IMR-90 (cell line): ENCODE measurements around the gene MTHFD2L. TPM values are rescaled to one million over a fixed set of nuclear protein-coding genes. Genes with fewer than 3 reads are reported as not detected.

Source experiments
- ATAC-seq: fragments of 200-7000 bp; cut with Tn5 transposase; 2 replicates; pipeline ENCODE4 v1.9.1; 2020; ENCODE audit warnings: low read depth, mild to moderate bottlenecking, moderate library complexity
- BruUV-seq: library from RNA; stranded (reverse); fragments of 400-500 nt; replicated peaks from 2 replicates; lab custom pipeline; 2021; lab: Mats Ljungman, UMichigan
- CTCF ChIA-PET: fragments of 300-600 bp; formaldehyde crosslinking; extraction: SDS; loops from one replicate; lab custom pipeline; 2021; ENCODE audit warnings: antibody characterized with exemption; lab: Yijun Ruan, JAX
- POLR2A ChIA-PET: fragments of 300-600 bp; sonication (Branson Sonifier 250); formaldehyde crosslinking; loops from one replicate; lab custom pipeline; 2022; ENCODE audit warnings: antibody characterized with exemption; ENCODE audit not compliant: unreplicated experiment; lab: Charles Lee
- DNase-seq: peaks from one replicate; pipeline ENCODE4 v3.0.0; 2013
- H2AFZ ChIP-seq: replicated peaks from 2 replicates; pipeline ENCODE3; 2013; ENCODE audit warnings: low read length, mild to moderate bottlenecking; ENCODE audit not compliant: poor library complexity
- H2AK5ac ChIP-seq: 2 replicates; pipeline ENCODE4 v1.6.1; 2013; ENCODE audit warnings: low read depth, low read length, inconsistent platforms
- H2AK9ac ChIP-seq: replicated peaks from 2 replicates; pipeline ENCODE3; 2013; ENCODE audit warnings: mild to moderate bottlenecking, low read depth, low read length, moderate library complexity; ENCODE audit not compliant: poor library complexity
- H2BK120ac ChIP-seq: 2 replicates; pipeline ENCODE4 v1.6.1; 2013; ENCODE audit warnings: low read depth, low read length, inconsistent platforms
- H2BK15ac ChIP-seq: 3 replicates; pipeline ENCODE4 v1.6.1; 2013; ENCODE audit warnings: low read depth, low read length, inconsistent platforms
- H2BK20ac ChIP-seq: 2 replicates; pipeline ENCODE4 v1.6.1; 2013; ENCODE audit warnings: low read depth, mild to moderate bottlenecking, inconsistent platforms, low read length, moderate library complexity
- H2BK5ac ChIP-seq: 2 replicates; pipeline ENCODE4 v1.6.1; 2013; ENCODE audit warnings: mild to moderate bottlenecking, low read depth, low read length, inconsistent platforms; ENCODE audit not compliant: poor library complexity, severe bottlenecking
- H3K14ac ChIP-seq: replicated peaks from 2 replicates; pipeline ENCODE4 v1.6.1; 2013; ENCODE audit warnings: low read depth, low read length, inconsistent platforms
- H3K18ac ChIP-seq: 2 replicates; pipeline ENCODE4 v1.6.1; 2013; ENCODE audit warnings: low read depth, low read length, control low read depth
- H3K23ac ChIP-seq: 2 replicates; pipeline ENCODE4 v1.6.1; 2013; ENCODE audit warnings: low read depth, low read length, inconsistent platforms
- H3K27ac ChIP-seq: 2 replicates; pipeline ENCODE4 v1.5.1; 2013; ENCODE audit warnings: mild to moderate bottlenecking, control low read depth, low read length; ENCODE audit not compliant: insufficient read depth
- H3K27me3 ChIP-seq: 2 replicates; pipeline ENCODE4 v1.6.1; 2013; ENCODE audit warnings: low read length; ENCODE audit not compliant: control insufficient read depth, insufficient read depth
- H3K36me3 ChIP-seq: 2 replicates; pipeline ENCODE4 v1.6.1; 2013; ENCODE audit warnings: low read length, mixed read lengths; ENCODE audit not compliant: control insufficient read depth, insufficient read depth
- H3K4ac ChIP-seq: 2 replicates; pipeline ENCODE4 v1.6.1; 2013; ENCODE audit warnings: low read depth, low read length, inconsistent platforms
- H3K4me1 ChIP-seq: 2 replicates; pipeline ENCODE4 v1.6.1; 2013; ENCODE audit warnings: low read length, mixed read lengths; ENCODE audit not compliant: control insufficient read depth, insufficient read depth
- H3K4me2 ChIP-seq: 2 replicates; pipeline ENCODE4 v1.6.1; 2013; ENCODE audit warnings: low read depth, mild to moderate bottlenecking, control low read depth, low read length, moderate library complexity
- H3K4me3 ChIP-seq: 2 replicates; pipeline ENCODE4 v1.5.1; 2013; ENCODE audit warnings: low read depth, mild to moderate bottlenecking, control low read depth, low read length, moderate library complexity; ENCODE audit not compliant: insufficient read depth
- H3K56ac ChIP-seq: 2 replicates; pipeline ENCODE4 v1.6.1; 2013; ENCODE audit warnings: low read length, inconsistent platforms; ENCODE audit not compliant: insufficient read depth; ENCODE audit errors: extremely low read depth
- H3K79me1 ChIP-seq, 2 experiments: 2 replicates each; pipeline ENCODE4 v1.6.1; 2013; ENCODE audit warnings: low read length in 2 of 2, inconsistent platforms in 1 of 2, low read depth in 1 of 2
- H3K9ac ChIP-seq: 2 replicates; pipeline ENCODE4 v1.6.1; 2013; ENCODE audit warnings: low read depth, low read length, control low read depth
- H3K9me1 ChIP-seq: 2 replicates; pipeline ENCODE4 v1.6.1; 2013; ENCODE audit warnings: low read length, inconsistent platforms; ENCODE audit not compliant: insufficient read depth
- H3K9me3 ChIP-seq: 2 replicates; pipeline ENCODE4 v1.6.1; 2013; ENCODE audit warnings: low read length; ENCODE audit not compliant: control insufficient read depth, insufficient read depth
- H4K20me1 ChIP-seq: 2 replicates; pipeline ENCODE4 v1.6.1; 2013; ENCODE audit warnings: low read length, inconsistent platforms; ENCODE audit not compliant: insufficient read depth
- H4K5ac ChIP-seq: 2 replicates; pipeline ENCODE4 v1.6.1; 2013; ENCODE audit warnings: mild to moderate bottlenecking, low read depth, low read length, control low read depth
- H4K8ac ChIP-seq, 2 experiments: 2 replicates each; pipeline ENCODE4 v1.6.1; 2013; ENCODE audit warnings: low read depth in 2 of 2, low read length in 2 of 2, control low read depth in 1 of 2, inconsistent platforms in 1 of 2
- H4K91ac ChIP-seq: 2 replicates; pipeline ENCODE4 v1.6.1; 2013; ENCODE audit warnings: low read depth, low read length, inconsistent platforms; ENCODE audit not compliant: insufficient read depth
- FOS ChIP-seq: fragments of 150-350 bp; IDR thresholded peaks from 2 replicates; pipeline ENCODE4 v1.6.1; 2016; ENCODE audit warnings: low read depth, low read length
- MAFK ChIP-seq: IDR thresholded peaks from 2 replicates; pipeline ENCODE4 v1.6.1; 2012; ENCODE audit warnings: low read depth, low read length, improper control_type of control experiment
- WGBS, 2 experiments: methylation state at CpG; one replicate each; pipeline versions ENCODE4 v1.1.5 to v1.1.7; 2013; ENCODE audit warnings: missing lambda C conversion rate in 2 of 2; ENCODE audit not compliant: insufficient read length in 1 of 2; ENCODE audit errors: extremely low coverage in 2 of 2; 5-methylcytosine and 5-hydroxymethylcytosine counted together
- dilution Hi-C: fragments of 300-500 bp; cut with HindIII; formaldehyde crosslinking; loops from one replicate; pipeline ENCODE4 v1.14.3; 2018; ENCODE audit warnings: low sequenced_read_pairs; ENCODE audit not compliant: unreplicated experiment
- in situ Hi-C: fragments of 300-500 bp; cut with MboI; formaldehyde crosslinking; loops from 3 replicates; pipeline ENCODE4 v1.14.3; 2019; ENCODE audit warnings: low sequenced_read_pairs, inconsistent platforms, mixed read lengths
- intact Hi-C: fragments of 100-400 bp; cut with micrococcal nuclease; formaldehyde crosslinking; loops from 2 replicates; pipeline ENCODE4 v1.10.0; 2022
- polyA plus RNA-seq, 3 experiments: library from polyadenylated mRNA; depleted of rRNA; stranded (reverse); fragments of >200 nt; gene quantifications; 2 replicates each; pipeline ENCODE4 v1.2.3, GENCODE V29; 2012; ENCODE audit warnings: low replicate concordance in 1 of 3
- total RNA-seq: library from RNA; depleted of rRNA; stranded (reverse); fragments of >200 nt; gene quantifications from 2 replicates; pipeline ENCODE4 v1.2.3, GENCODE V29; 2012

The MTHFD2L gene
- total and polyA plus RNA-seq, 2 of the 4 experiments (the other 2 are of a cell fraction) = 2.8 to 4.3 TPM

DNA sequence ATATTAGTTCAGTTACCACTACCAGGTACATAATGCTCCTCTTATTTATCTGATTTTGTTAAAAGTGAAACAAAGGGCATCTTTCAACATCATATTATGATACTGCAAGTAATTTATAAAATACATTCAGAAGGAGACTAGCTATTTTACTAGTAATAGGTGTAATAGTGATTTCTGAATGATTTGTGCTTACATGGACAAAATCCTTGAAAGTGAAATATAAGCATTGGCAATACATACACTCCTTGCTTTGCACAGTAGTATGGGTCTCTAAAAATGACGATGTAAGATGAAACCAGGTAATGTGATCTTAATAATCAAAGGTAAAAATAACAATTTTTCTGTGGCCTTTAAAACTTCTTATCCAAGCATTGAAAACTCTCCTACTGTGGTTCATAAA is 17.5 kb downstream of the MTHFD2L start:
- Histone ChIP-seq H3K27ac (no peak overlapping the region), H3K23ac (no peak overlapping the region), H3K9ac (no peak overlapping the region), H2BK20ac (no peak overlapping the region), H3K9me1 (no peaks in the 10 kb centered on the region), H4K8ac (no peak overlapping the region), H4K91ac (no peak overlapping the region), H3K14ac (no peak overlapping the region), H3K4me2 (no peak overlapping the region), H3K4ac (no peak overlapping the region), H3K18ac (no peak overlapping the region), H3K79me1 (no peaks in the 10 kb centered on the region), H2BK120ac (no peak overlapping the region), H2AK9ac (no peak overlapping the region), H3K56ac (no peak overlapping the region), H2BK15ac (no peak overlapping the region), H3K27me3 (no peaks in the 10 kb centered on the region), H4K20me1 (no peaks in the 10 kb centered on the region), H3K4me3 (no peak overlapping the region), H4K5ac (no peak overlapping the region), H3K9me3 (no peaks in the 10 kb centered on the region), H2AFZ (no peak overlapping the region), H3K36me3 (no peaks in the 10 kb centered on the region), H2AK5ac (no peak overlapping the region), H2BK5ac (no peak overlapping the region), H3K4me1 (no peaks in the 10 kb centered on the region)
- peak; percentile 40; the same call in 1 of the 2 replicates for TF ChIP-seq MAFK
- TF ChIP-seq FOS = no peak
- ATAC-seq = no peak
- no peak for DNase-seq
- ChIA-PET POLR2A (no interaction called here), CTCF (interaction anchor here (0.6 to 1.5 kb wide), 2 partner anchors 14 to 1171 kb away, joined by 3 read pairs; no protein-coding TSS in a partner anchor)
- intact Hi-C loops (no loop called here), in situ Hi-C loops (loop anchor here (5.0 to 10.0 kb wide), 2 partner anchors 137 to 489 kb away; no protein-coding TSS in a partner anchor), dilution Hi-C loops (no loop called here)
- no CpG with 5 or more reads among the region's 1 CpG for WGBS, 2 experiments
- BruUV-seq = no TSS peak
